Hematopoietic multipotent progenitor cell treated with erythropoietin and hydrocortisone succinate and interleukin-3 and kit ligand, for 15 days (in vitro differentiated cells): ENCODE measurements around the gene AFDN.
"Not testable (repeated sequence)": the region's sequence is repeated elsewhere in the genome, so short reads cannot be mapped to it uniquely, and the experiment has no call there.

ENCODE experiments used
- DNase-seq: peaks from one replicate; pipeline ENCODE4 v3.0.0-alpha.2; 2015; ENCODE audit warnings: low spot score

The AFDN gene

GRCh38 chr6:167954151-167954550 lies 127.4 kb downstream of the AFDN start:
- DNase-seq: no peak

GRCh38 chr6:167956491-167956890 lies 129.8 kb downstream of the AFDN start:
- no peak for DNase-seq

- no peak for DNase-seq
Observed at GRCh38 chr6:167956983-167957492, 130.3 kb downstream of the AFDN start.

GRCh38 chr6:167957626-167958025 lies 130.9 kb downstream of the AFDN start:
- DNase-seq: no peak

GRCh38 chr6:167960579-167960978 lies 133.9 kb downstream of the AFDN start:
- no peak for DNase-seq

GRCh38 chr6:167962711-167963110 lies 136.0 kb downstream of the AFDN start:
- DNase-seq: no peak

GRCh38 chr6:167963589-167964057 lies 136.9 kb downstream of the AFDN start:
- no peak for DNase-seq

GRCh38 chr6:167965592-167966539 lies 139.2 kb downstream of the AFDN start:
- DNase-seq: no peak

- DNase-seq: no peak
Observed at GRCh38 chr6:167966540-167966905, 139.8 kb downstream of the AFDN start.

GRCh38 chr6:167968091-167968490 lies 141.4 kb downstream of the AFDN start:
- no peak for DNase-seq

- no peak for DNase-seq
Observed at GRCh38 chr6:167970230-167970629, 143.5 kb downstream of the AFDN start.

GRCh38 chr6:167972193-167972592 lies 145.5 kb downstream of the AFDN start:
- DNase-seq: no peak

- no peak for DNase-seq
Observed at GRCh38 chr6:167973148-167973885, 146.6 kb downstream of the AFDN start.

GRCh38 chr6:167974640-167975344 lies 148.1 kb downstream of the AFDN start:
- no peak for DNase-seq

GRCh38 chr6:167975458-167975857 lies 148.7 kb downstream of the AFDN start:
- DNase-seq: no peak

GRCh38 chr6:167976116-167976657 lies 149.5 kb downstream of the AFDN start:
- not testable (repeated sequence) for DNase-seq

- DNase-seq: no peak
Observed at GRCh38 chr6:167976708-167977107, 150.0 kb downstream of the AFDN start.

GRCh38 chr6:167977717-167978467 lies 151.2 kb downstream of the AFDN start:
- no peak for DNase-seq

GRCh38 chr6:167978607-167979006 lies 151.9 kb downstream of the AFDN start:
- DNase-seq: no peak

GRCh38 chr6:167979436-167980139 lies 152.9 kb downstream of the AFDN start:
- no peak for DNase-seq
